HUES6 (cell line): ENCODE measurements around the gene TP53BP2.
"Not testable (repeated sequence)": the region's sequence is repeated elsewhere in the genome, so short reads cannot be mapped to it uniquely, and the experiment has no call there.

Experiments used
- H3K27ac ChIP-seq: 2 replicates; pipeline ENCODE4 v1.7.0; 2013; ENCODE audit warnings: low read depth, mild to moderate bottlenecking, low read length, inconsistent platforms
- H3K27me3 ChIP-seq: 2 replicates; pipeline ENCODE4 v1.6.1; 2013; ENCODE audit warnings: low read length; ENCODE audit not compliant: control insufficient read depth, insufficient read depth
- H3K36me3 ChIP-seq: 2 replicates; pipeline ENCODE4 v1.6.1; 2013; ENCODE audit warnings: low read length; ENCODE audit not compliant: control insufficient read depth, insufficient read depth
- H3K4me1 ChIP-seq: 2 replicates; pipeline ENCODE4 v1.6.1; 2013; ENCODE audit warnings: low read length; ENCODE audit not compliant: control insufficient read depth, insufficient read depth
- H3K4me3 ChIP-seq: 2 replicates; pipeline ENCODE4 v1.5.1; 2013; ENCODE audit warnings: low read depth, low read length
- H3K9ac ChIP-seq: one replicate; pipeline ENCODE4 v1.6.1; 2013; ENCODE audit warnings: mild to moderate bottlenecking, low read length
- H3K9me3 ChIP-seq: 2 replicates; pipeline ENCODE4 v1.6.1; 2013; ENCODE audit warnings: low read depth, low read length; ENCODE audit not compliant: control insufficient read depth, insufficient read depth

Gene TP53BP2

DNA sequence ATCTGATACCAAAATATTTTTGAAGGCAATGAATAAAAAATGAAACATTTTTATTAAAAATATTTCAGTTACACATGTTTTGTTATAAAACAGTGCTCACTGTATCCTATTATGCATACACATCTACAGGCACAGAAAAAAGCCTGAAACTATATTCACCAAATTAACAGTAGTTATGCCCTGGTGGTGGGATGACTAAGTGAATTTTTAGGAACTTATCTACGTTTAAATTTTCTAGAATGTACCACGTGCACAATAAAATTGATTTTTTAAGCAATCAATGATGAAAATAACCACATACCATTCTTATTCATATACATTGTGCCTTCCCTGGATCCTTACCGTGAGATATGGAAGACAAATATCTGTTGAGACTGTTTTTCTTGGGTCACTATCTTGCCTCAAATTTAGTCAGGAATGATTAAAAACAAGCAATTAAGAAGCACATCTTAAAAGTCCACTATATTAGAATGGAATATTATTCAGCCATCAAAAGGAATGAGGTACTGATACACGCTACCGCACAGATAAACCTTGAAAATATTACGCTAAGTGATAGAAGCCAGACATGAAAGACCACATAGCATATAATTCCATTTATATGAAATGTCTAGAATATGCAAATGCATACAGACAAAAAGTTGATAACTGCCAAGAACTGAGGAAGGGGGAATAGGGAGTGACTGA, 17.4 kb downstream of the TP53BP2 start:
- Histone ChIP-seq H3K4me1 (peaks cover 35% of the 10 kb centered on the region), H3K27me3 (no peaks in the 10 kb centered on the region), H3K27ac (no peak overlapping the region), H3K36me3 (no peaks in the 10 kb centered on the region), H3K9ac (no peak overlapping the region), H3K4me3 (no peak overlapping the region), H3K9me3 (no peaks in the 10 kb centered on the region)

DNA sequence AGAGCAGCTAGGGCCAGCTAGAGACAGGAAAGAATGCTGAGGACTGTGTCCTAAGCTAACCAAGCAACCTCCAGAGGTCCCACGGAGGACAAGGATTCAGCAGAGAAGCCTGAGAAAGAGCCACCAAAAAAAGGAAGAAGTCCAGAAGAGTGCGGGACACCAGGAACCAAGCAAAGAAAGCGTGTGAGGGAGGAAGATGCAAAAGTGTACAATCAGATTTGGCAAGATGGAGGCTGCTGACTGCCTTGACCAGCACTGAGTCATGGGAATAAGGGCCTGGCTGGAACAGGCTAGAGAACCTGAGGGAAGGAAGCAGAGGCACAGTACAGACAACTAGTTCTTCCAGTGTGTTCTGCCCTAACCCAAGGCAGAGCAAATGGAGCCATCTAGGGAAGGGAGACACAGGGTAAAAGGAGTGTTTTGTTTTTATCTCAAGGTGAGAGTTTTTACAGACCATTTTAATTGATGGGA, 18.5 kb downstream of the TP53BP2 start:
- Histone ChIP-seq H3K36me3 (no peaks in the 10 kb centered on the region), H3K27ac (no peak overlapping the region), H3K27me3 (no peaks in the 10 kb centered on the region), H3K4me1 (peaks cover 33% of the 10 kb centered on the region), H3K4me3 (no peak overlapping the region), H3K9me3 (no peaks in the 10 kb centered on the region), H3K9ac (no peak overlapping the region)

DNA sequence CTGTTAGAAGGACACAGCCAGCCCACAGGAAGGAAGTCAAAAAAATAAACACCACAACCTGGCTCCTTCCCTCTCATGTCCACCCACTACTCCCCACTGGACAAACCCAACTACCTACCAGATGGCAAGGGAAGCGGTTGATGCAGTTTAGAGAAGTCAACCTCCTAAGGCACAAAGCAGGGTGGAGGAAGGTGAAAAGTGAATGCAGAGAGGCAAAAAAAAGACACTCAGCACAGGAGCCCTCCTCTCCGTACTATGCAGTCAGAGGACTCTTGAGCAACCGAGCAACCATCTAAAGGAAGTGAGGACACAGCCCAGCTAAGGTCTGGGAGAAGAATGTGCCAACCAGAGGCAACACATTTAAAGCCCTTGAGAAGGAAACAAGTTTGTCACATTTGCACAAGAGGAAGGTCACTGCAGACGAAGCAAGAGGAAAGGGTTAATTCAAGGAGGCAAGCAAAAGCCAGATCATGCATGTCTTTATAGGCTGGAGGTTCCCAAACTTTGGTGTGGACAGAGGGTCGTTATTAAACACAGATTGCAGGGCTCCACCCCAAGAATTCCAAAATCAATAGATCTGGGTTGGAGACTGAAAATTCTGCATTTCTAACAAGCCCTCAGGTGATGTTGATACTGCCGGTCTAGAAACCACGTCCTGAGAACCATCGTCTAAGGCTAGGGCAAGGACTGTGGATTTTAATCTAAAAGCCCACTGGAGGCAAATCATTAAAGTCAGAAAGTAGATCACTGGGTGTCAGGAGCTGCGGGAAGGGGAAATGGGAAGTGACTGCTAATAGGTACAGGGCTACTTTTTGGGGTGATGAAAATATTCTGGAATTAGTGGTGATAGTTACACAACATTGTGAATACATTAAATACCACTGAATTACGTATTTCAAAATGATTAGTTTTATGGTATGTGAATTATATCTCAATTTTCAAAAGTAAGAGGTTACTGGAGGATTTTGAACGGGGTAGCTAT, 19.7 kb downstream of the TP53BP2 start:
- Histone ChIP-seq H3K4me3 (no peak overlapping the region), H3K9me3 (no peaks in the 10 kb centered on the region), H3K9ac (no peak overlapping the region), H3K36me3 (0 out of 2 replicates have a peak, but pooled peaks cover 3% of the 10 kb centered on the region), H3K27me3 (no peaks in the 10 kb centered on the region), H3K4me1 (peaks cover 35% of the 10 kb centered on the region), H3K27ac (no peak overlapping the region)

DNA sequence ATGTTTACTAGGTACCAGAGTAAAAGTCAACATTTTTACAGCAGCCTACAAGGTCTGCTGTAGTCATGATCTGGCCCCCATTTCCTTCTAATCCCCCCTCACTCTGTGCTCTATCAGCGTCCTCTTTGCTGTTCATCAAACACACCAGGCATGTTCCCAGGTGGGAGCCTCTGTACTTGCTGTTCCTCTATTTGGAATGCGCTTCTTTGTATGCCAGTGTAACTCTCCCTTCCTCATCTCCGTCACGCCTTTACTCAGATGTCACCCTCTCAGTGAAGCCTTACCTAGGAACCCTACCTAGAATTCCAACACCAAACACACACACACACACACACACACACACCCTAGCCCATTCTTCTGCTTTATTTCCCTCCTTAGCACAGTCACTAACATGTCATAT, 21.0 kb downstream of the TP53BP2 start:
- no peaks in the 10 kb centered on the region for H3K9me3 ChIP-seq

DNA sequence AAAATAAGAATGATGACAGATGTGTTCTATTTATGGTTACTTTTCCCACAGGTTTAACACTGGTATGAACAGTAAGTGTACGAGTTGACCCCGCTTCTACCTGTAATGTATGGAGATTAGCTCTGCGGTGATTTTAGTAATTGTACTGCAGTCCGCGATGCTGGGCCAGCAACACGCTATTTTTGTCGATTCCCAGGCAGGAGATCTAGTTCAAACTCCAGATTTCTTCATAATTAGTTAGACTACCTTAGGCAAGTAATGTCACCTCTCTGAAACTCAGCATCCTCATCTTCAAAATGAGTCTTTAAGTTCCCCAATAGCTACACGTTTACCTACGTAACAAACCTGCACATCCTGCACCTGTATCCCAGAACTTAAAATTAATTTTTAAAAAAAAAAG, 21.5 kb downstream of the TP53BP2 start:
- Histone ChIP-seq H3K9me3 (no peaks in the 10 kb centered on the region), H3K36me3 (peaks cover 16% of the 10 kb centered on the region), H3K27me3 (no peaks in the 10 kb centered on the region), H3K4me1 (peaks cover 48% of the 10 kb centered on the region), H3K27ac (no peak overlapping the region), H3K9ac (no peak overlapping the region), H3K4me3 (no peak overlapping the region)

More for the DNA sequence above, 21.0 kb downstream of the TP53BP2 start:
- Histone ChIP-seq H3K4me1 (peaks cover 47% of the 10 kb centered on the region), H3K27me3 (no peaks in the 10 kb centered on the region), H3K4me3 (no peak overlapping the region), H3K9ac (no peak overlapping the region), H3K27ac (no peak overlapping the region), H3K36me3 (peaks cover 14% of the 10 kb centered on the region)

DNA sequence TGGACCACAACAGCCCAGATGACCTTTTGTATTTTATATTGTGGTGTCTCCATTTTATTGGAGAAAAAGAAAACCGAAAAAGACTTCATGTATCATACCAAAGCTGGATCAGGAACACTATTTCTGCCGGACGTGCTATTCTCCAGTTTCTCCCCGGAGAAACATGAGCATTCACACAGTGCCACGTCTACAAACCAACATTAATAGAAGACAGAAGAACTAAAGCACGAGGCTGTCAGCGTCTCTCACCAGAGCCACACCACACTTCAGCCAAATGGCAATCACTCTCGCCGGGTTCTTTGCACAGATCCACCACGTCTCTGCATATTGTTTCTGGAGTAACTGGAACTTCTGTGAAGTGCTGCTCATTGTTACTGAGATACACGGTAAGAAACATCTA, 24.8 kb downstream of the TP53BP2 start:
- no peak overlapping the region for H3K27ac ChIP-seq
- H3K4me3 ChIP-seq: no peak overlapping the region
- H3K36me3 ChIP-seq: peaks cover 22% of the 10 kb centered on the region
- no peaks in the 10 kb centered on the region for H3K27me3 ChIP-seq
- H3K9me3 ChIP-seq: no peaks in the 10 kb centered on the region
- peaks cover 33% of the 10 kb centered on the region for H3K4me1 ChIP-seq
- H3K9ac ChIP-seq: no peak overlapping the region

DNA sequence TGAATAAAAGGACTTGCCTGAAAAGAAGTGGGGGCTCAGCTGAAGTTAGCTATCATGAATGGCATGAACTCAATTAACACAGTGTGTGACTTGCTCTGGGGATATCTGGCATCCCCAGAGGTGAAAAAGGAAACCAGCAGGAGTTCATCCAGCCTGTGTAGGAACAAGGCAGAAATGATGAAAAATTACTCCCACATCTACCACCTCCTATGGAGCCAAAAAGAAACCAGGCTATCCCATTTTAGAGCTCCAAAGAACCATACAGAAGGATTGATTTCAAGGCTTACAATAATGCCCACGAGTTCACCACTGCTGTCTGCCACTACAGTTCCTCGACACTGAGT, 25.3 kb downstream of the TP53BP2 start:
- Histone ChIP-seq H3K4me1 (peaks cover 29% of the 10 kb centered on the region), H3K9me3 (no peaks in the 10 kb centered on the region), H3K9ac (no peak overlapping the region), H3K4me3 (no peak overlapping the region), H3K27ac (no peak overlapping the region), H3K36me3 (peaks cover 22% of the 10 kb centered on the region), H3K27me3 (no peaks in the 10 kb centered on the region)

DNA sequence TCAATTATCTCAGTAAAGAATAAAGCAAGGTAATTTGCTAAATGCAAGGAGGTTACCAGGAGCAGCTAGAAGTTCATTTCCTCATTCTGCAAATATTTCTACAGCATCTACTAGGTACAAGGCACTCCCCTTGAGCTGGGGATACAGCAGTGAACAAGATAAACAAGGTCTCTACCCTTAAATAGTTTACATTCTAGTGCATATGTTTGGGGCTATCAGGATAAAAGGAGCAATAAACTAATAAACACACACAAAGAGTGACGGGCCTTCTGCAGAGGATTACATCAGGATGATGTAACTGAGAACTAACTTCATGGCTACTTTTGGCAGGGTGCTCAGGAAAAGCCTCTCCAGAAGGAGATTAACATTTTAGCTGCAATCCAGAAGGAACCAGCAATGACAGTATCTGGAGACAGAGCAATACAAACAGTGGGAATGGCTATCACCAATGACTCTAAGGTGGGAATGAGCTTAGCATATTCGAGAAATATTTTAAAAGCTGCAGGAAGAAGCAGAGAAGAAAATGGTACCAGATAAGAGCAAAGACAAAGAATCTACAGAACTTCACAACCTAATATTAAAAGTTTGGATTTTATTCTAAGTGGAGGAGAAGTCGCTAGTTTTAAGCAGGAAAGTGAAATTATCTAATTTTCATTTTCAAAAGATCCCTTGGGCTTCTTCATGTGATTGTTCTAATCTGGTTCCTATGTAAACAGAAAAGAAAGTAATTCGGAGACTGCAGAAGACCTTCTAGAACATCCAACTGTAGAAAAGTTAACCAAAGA, 25.8 kb downstream of the TP53BP2 start:
- H3K27ac ChIP-seq: no peak overlapping the region

DNA sequence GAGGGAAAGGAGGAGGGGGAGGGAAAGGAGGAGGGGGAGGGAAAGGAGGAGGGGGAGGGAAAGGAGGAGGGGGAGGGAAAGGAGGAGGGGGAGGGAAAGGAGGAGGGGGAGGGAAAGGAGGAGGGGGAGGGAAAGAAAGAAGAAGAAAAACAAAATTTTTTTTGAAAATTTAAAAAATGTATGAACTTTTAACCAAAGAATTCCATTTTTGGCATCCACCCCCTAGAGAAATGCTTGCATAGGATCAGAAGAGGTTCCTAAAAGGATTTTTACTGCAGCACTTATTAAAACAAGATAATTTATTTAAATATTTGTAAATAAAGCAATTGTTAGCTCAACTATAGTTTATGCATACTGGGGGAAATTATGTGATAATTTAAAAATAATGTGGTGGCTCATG, 28.5 kb downstream of the TP53BP2 start:
- H3K9me3 ChIP-seq, H3K9ac ChIP-seq: not testable (repeated sequence)
- peaks cover 40% of the 10 kb centered on the region for H3K36me3 ChIP-seq

More for the DNA sequence above, 25.8 kb downstream of the TP53BP2 start:
- Histone ChIP-seq H3K9me3 (no peaks in the 10 kb centered on the region), H3K4me3 (no peak overlapping the region), H3K9ac (no peak overlapping the region), H3K27me3 (no peaks in the 10 kb centered on the region), H3K36me3 (peaks cover 22% of the 10 kb centered on the region), H3K4me1 (peaks cover 24% of the 10 kb centered on the region)

DNA sequence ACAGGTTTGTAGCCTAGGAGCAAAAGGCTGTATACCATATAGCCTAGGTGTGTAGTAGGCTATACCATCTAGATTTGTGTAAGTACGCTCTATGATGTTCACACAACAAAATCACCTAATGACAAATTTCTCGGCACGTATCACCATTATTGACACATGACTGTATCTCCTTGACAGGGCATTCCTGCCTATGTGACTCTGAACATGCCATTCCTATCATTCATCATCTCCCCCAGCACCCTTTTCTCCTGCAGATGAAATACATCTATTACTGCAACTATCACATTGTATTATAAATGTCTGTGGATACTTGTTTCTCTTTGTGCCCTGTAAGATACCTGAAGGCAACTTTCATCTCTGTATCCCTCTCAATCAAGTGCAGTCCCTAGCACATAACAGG, 29.9 kb downstream of the TP53BP2 start:
- no peaks in the 10 kb centered on the region for H3K27me3 ChIP-seq
- H3K9me3 ChIP-seq: no peaks in the 10 kb centered on the region
- no peak overlapping the region for H3K9ac ChIP-seq
- H3K4me1 ChIP-seq: peaks cover 13% of the 10 kb centered on the region; the same call in 1 of the 2 replicates
- H3K27ac ChIP-seq: no peak overlapping the region
- peaks cover 41% of the 10 kb centered on the region for H3K36me3 ChIP-seq
- no peak overlapping the region for H3K4me3 ChIP-seq

More for the DNA sequence above, 28.5 kb downstream of the TP53BP2 start:
- H3K4me3 ChIP-seq, H3K27ac ChIP-seq, H3K27me3 ChIP-seq: not testable (repeated sequence)
- peaks cover 16% of the 10 kb centered on the region; the same call in 1 of the 2 replicates for H3K4me1 ChIP-seq
